Islet precursor cell (in vitro differentiated cells): ENCODE results near the gene OR1K1.
"Not testable (repeated sequence)": the region's sequence is repeated elsewhere in the genome, so short reads cannot be mapped to it uniquely, and the experiment has no call there.

ENCODE experiments used
- DNase-seq: peaks from one replicate; pipeline ENCODE4 v3.0.0-alpha.2; 2018

The OR1K1 gene

DNA sequence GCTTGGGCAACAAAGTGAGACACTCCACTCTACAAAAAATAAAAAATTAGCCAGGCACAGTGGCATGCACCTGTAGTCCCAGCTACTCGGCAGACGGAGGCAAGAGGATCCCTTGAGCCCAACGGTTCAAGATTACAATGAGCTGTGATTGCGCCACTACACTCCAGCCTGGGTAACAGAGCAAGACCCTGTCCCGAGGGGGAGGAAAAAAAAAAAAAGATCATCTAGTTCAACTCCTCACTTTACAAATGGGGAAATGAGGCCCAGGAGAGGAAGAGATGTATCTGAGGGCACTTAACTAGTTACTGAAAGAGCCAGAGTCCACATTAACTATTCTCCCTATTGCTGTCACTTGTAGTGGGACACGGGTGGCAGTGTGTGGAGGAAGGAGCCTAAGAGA is 14.6 kb downstream of the OR1K1 start:
- DNase-seq: no peak

DNA sequence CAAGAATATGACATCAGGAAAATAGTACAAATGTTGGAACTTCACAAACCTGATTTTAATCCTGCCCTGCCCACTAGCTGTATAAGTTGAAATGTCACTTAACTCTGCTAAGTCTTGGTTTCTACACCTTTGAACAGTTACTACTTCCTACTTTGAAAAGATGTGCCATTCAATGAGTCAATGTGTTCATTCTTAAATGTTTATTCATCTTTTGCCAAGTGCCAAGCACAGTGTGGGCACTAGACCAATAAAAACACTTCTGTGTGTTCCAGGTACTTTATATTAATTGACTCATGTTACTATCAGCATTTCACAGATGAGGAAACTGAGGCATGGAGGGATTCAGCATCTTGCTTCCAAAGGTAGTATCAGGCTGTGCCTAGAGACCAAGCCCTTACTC is 15.6 kb downstream of the OR1K1 start:
- no peak for DNase-seq

DNA sequence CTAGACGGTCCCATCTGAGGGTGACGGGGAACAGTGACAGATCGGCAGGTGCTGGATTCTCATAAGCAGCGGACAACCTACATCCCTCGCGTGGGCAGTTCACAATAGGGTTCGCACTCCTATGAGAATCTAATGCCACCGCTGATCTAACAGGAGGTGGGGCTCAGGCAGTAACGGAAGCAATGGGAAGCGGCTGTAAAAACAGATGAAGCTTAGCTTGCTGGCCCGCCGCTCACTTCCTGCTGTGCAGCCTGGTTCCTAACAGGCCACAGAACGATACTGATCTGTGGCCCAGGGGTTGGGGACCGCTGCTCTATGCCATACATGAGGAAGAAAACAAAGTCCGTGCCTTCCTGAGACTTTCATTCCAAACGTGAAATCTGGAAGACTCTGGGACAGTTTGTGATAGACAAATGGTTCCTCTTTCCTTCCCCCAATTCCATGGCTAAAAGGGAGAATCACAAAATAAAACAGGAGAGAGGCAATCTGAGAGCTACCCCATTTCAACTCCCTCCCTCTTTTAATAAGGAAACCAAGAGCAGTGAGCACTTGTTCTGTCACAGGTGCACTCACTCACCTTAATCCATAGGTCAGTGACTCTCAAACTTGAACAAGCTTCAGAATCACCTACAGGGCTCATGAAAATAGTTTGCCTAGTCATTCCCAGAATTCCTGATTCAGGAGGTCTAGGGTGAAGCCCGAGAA is 16.4 kb downstream of the OR1K1 start:
- DNase-seq: no peak

DNA sequence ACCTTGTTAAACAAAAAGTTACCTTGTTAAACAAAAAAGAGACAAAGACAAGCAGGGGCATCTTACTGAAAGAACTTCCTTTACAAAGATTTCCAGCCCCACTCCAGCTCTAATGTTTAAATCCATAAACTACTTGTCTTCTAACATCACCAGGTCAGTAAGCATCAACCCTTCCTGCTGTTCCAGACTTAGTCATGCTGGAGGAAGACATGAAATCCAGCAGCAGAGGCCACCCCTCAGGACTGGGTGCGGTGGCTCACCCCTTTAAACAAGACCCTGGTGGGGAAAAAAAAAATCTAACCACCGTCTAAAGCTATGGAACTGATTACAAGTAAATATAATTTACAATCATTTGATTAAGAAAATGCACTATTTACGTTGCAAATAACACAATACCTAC is 19.4 kb downstream of the OR1K1 start:
- DNase-seq: no peak

DNA sequence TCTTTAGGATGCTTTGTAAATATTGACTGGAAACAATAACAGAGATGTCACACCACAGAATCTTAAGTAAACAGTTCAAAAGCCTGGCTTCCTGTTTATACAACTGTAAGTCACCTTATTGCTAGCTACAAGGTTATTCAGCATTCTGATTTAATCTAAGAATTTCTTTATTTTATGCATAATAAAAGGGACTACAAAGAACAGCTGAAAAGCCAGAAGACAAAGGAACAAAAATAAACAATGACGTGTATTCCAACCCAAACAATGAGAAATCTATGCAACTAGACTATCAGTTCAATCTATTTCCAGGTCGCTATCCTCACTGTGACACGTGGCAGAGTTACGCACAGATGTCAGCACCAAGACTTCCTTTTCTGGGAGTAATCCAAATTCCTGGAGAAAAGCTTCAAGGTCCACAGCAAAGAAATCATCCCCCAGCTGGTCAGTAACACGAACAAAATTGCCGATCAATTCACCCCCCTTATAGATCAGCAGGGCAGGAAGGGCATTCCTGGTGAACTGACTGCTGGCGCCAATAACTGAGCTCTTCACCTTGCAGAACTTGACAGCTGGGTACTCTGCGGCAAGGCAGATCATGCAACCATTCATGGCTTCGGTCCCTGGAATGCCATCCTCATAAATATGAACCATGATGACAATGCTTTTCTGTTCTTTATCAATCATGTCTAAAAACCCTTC is 20.0 kb downstream of the OR1K1 start:
- DNase-seq: no peak

DNA sequence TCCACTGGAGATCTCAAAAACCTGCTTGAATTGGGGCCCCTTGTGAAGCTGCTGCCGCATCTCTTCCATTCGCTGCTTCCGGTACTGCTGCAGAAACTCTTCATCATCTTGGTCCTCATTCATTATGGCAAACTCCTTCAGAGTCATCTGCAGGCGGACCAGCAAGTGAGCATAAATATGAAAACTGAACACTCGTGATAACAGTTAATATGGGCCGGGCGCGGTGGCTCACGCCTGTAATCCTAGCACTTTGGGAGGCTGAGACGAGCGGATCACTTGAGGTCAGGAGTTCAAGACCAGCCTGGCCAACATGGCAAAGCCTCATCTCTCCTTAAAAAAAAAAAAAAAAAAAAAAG is 20.5 kb downstream of the OR1K1 start:
- DNase-seq: no peak

DNA sequence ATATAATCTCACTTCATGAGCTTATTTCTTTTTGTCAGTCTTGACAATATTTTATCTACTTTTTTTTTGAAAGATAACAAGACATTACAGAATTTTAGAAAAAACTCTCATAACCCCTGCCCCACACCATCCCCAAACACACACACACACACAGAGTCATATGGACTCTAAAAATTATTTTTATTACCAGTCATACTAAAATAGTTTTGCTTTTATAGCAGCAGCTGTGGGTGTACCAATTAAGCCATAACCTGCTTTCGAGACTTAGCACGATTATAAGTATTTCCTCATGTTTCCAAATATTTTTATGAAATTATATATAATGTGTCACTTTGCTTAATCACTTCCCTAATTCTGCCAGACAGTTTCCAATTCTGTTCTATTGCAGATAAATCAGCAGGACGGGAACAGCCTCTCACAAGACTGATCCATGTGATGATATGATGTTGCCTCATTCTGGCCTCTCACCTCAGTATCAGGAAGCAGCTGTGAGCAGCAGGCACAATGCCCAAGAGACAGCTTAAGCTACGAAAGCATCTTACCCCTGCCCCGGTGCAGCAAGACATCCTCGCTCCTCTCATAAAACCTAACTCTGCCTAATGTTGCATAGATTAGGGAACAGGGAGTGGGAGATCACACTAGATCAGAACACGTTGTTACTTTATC is 21.5 kb downstream of the OR1K1 start:
- DNase-seq: no peak

DNA sequence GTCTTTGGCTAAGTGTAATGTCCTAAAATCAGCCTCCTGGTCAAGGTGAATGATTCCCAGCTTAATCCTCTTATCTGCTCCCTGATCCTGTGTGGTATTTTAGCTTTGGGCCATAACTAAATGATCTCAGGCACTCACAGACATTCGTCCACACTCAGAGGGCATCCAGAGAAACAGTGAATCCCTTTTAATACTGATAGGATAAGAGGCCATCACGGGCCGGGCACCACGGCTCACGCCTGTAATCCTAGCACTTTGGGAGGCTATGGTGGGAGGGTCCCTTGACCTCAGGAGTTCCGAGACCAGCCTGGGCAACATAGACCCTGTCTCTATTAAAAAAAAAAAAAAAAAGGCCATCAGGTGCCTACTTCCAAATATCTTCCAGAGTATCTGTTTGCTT is 22.1 kb downstream of the OR1K1 start:
- DNase-seq: no peak

DNA sequence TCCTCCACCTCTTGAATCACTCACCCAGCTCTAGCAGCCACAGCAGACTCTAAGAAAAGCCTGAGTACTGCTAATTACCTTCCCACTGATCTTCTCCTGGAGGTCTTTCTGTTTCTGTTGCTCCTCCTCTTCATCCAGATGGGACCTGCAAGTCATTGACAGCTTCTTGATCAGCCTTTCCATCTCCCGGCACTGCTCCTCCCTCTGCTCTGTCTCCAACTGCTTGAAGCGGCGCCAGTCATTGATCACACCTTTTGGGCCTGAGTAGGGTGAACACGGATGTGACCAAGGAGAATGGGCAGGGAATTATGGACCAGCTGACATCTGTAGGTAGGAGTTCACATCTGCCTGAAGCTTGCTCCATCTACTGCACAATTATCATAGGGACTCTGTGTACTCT is 23.0 kb downstream of the OR1K1 start:
- no peak for DNase-seq

DNA sequence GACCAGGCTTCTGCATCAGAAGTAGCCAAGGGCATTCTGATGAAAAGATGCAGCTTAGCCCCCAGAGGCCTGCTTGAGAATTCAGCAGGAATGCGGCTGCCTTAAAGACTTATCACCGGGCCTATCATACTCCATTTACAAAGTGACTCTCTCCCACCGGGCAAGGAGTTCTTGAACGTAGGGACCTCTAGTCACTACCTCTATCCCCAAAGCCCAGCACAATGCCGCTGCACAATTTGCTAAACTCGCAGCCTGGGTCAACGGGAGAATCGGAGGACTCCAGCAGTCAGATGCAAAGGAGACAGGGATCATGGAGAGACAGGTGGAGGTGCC is 27.8 kb downstream of the OR1K1 start:
- no peak for DNase-seq

DNA sequence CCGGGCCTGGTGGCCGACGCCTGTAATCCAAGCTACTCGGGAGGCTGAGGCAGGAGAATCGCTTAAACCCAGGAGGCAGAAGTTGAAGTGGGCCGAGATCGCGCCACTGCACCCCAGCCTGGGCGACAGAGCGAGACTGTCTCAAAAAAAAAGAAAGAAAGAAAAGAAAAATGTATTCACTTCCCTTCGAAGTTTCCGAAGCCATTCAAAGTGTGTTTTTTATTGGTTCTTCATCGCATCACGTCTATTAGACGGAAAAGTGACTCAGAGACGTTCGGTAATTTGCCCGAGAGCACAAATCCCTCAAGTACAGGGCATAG is 29.0 kb downstream of the OR1K1 start:
- not testable (repeated sequence) for DNase-seq

DNA sequence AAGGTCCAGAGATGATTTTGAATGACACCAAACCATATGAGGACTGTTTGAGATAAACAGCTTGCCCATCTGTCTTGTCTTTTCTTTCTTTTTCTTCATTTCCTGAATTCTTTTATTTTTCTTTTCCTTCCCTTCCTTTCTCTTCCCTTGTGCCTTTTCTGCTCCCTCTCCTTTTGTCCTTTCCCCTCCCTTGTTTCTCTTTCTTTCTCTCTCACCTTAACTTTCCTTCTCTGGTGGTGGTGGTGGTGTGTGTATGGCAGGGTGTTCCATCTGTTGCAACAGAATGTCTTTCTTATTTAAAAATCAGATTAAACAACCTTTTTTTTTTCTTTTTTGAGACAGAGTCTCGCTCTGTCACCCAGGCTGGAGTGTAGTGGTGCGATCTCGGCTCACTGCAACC is 32.3 kb downstream of the OR1K1 start:
- no peak for DNase-seq

DNA sequence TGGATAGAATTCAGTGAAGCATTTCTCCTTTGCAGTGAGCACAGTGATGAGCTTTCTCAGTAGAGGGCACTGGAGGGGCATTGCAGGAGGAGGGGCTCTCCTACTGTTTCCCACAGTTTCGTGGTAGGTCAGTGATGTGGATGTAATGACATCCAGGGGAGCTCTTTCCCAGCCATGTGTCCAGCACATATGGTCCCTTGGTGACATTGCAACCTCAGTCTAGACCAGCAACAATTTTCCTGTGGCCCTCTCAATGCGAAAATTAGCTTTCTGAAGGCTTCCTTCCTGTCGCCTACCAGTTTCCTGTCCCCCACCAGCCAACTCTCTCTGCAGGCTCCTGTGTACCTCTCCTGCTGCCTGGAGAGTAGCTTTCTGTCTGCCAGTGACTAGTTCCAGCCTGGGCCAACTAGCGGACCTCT is 35.4 kb downstream of the OR1K1 start:
- DNase-seq: no peak

DNA sequence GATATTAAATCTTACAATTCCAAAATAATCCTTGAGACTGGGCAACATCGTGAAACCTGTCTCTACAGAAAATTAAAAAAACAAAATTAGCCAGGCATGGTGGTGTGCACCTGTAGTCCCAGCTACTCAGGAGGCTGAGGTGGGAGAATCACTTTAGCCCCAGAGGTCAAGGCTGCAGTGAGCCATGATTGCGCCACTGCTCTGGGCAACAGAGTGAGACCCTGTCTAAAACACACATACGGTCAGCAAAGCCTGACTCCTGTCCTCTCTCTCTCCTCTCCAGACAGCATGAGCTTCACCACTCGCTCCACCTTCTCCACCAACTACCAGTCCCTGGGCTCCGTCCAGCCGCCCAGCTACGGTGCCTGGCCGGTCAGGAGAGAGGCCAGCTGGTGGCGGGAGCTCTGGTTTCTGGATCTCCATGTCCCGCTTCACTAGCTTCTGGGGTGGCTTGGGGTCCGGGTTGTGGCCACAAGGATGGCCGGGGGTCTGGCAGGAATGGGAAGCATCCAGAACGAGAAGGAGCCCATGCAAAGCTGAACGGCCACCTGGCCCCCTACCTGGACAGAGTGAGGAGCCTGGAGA is 37.4 kb downstream of the OR1K1 start:
- DNase-seq: no peak

DNA sequence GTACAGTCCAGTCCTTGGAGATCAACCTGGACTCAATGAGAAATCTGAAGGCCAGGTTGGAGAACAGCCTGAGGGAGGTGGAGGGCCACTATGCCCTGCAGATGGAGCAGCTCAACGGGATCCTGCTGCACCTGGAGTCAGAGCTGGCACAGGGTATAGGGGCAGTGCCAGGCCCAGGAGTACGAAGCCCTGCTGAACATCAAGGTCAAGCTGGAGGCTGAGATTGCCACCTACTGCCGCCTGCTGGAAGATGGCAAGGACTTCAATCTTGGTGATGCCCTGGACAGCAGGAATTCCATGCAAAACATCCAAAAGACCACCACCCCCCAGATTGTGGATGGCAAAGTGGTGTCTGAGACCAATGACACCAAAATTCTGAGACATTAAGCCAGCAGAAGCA is 38.5 kb downstream of the OR1K1 start:
- DNase-seq: not testable (repeated sequence)

DNA sequence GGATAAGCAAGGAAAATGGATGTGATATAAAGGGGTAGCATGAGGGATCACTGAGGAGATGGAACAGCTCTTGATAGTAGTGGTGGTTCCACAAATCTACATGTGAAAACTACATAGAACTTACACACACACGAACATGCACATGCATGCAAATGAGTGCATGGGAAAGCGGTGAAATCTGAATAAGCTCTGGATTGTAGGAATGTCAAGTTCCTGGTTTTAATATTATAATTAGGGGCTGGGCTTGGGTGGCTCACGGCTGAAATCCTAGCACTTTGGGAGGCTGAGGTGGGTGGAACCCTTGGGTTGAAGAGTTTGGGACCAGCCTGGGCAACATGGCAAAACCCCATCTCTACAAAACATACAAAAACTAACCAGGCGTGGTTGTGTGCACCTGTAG is 41.6 kb downstream of the OR1K1 start:
- no peak for DNase-seq

DNA sequence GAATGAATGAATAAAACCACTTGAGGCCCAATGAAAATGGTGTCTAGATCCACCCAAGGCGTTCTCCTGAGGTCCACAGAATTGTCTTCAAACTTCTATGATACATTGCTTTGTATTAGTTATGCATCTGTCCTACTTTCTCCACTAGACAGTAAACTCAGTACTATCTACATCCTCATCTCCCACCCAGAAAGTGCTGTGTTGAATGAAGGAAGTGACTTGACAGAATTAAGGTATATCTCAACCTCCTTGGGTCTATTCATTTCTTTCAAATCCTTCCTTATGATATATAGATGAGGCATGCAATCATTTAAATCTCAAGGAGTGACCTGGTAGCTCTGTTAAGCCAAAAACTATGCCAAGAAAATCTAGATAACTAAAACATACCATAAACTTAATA is 44.2 kb downstream of the OR1K1 start:
- no peak for DNase-seq

DNA sequence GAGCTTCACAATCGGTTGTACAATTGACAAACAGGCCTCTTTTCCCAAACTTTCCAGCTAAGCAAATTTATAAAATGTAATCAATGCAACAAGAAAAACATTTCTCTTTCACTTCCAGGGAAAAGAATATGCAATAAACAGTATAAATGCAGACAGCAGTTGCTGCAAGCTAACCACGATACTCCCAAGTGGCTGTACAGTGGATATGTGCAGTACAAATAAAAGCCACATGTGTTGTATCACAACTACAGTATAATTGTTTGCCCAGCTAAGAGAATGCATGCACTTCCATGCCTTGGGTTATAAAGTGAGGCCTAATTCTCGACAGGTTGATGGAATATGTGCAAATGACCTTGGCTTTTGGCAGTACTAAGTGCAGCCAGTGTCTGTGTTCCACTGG is 45.2 kb downstream of the OR1K1 start:
- DNase-seq: no peak

DNA sequence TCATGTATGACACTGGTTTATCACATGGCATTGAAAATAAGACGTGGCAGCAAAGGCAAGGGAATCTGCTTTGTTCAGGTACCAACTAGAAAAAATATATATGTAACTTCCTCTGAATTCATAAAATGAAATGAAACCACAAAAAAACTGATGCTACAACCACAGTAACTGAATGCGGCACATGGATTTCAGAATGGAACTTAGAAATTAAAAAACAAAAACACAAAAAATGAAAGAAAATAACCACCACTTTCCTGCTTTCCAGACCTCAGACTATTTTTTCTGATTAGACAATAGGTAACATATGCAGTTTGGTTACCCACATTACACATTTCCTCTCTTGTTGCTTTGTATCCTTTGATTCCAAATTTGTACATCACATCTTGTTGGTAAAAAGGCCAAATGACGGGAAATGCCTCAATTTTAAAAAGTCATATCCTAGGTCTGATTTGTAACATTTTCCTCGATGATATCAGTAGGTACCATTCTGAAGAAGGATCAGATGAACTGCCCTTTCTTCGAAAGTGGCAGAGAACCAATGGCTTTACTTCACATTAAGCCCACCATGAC is 46.5 kb downstream of the OR1K1 start:
- DNase-seq: no peak

DNA sequence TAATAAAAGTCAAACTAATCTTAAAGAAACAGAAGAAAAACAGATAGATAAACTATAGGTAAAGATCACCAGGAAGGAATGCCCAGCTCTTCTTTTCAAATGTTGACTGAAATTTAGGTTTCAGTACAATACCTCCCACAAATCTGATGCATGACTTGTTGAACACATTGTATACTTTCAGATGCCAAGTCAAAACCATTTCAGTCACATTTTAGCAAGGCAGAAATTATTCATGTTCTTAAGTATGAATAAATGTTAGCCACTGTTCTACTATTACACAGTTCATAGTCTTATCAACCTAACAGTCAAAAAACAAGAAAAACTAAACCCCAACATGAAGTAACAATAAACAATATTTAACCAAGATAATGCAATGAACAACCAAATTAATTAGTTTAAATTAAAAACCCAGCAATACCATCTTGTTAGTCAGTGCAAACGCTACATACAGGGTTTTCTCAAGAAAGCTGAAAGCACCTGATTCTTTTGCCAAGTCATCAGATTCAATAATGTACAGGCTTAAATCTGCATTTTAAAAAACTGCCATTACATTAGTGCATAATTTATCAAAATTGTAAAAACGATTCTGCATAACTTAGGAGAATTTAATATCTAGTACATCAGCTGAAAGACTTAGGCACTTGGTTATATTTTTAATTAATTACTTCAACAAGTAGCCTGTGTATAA is 48.5 kb downstream of the OR1K1 start:
- no peak for DNase-seq
